K562 (cell line): ENCODE data around the gene RNF19B. TPM values are rescaled to one million over a fixed set of nuclear protein-coding genes. Genes with fewer than 3 reads are reported as not detected.
A peak's percentile ranks its signal among the peaks of the same experiment; 100 is the strongest.

Experiments
- ARID3B ChIP-seq: fragments of 250-450 bp; sonication (Bioruptor Pico); IDR thresholded peaks from 2 replicates; pipeline ENCODE4 v1.4.0; 2020; ENCODE audit warnings: borderline replicate concordance
- HMGXB4 ChIP-seq: sonication (generic); formaldehyde crosslinking; IDR thresholded peaks from 2 replicates; pipeline ENCODE4 v1.8.1; 2023; ENCODE audit warnings: mild to moderate bottlenecking, missing genetic modification reagents
- MAZ ChIP-seq, 2 experiments: fragments of 450-650 bp in 1 of 2; sonication (generic) in 1 of 2; formaldehyde crosslinking; IDR thresholded peaks in 1 of 2; conservative IDR thresholded peaks in 1 of 2; 2 replicates each; pipeline versions ENCODE4 v1.4.0 to v1.5.0; 2020; ENCODE audit warnings: mild to moderate bottlenecking in 1 of 2, missing genetic modification reagents in 1 of 2
- NCOA6 ChIP-seq: fragments of 450-650 bp; IDR thresholded peaks from 2 replicates; pipeline ENCODE4 v1.6.1; 2017; ENCODE audit warnings: mild to moderate bottlenecking
- NR3C1 ChIP-seq: sonication (generic); formaldehyde crosslinking; IDR thresholded peaks from 2 replicates; pipeline ENCODE4 v1.8.1; 2022; ENCODE audit warnings: missing genetic modification reagents
- RBFOX2 ChIP-seq: fragments of 200-400 bp; formaldehyde crosslinking; IDR thresholded peaks from 2 replicates; pipeline ENCODE4 v1.6.1; 2017; ENCODE audit warnings: low read depth, mild to moderate bottlenecking, low read length, moderate library complexity
- SP2 ChIP-seq: IDR thresholded peaks from 2 replicates; pipeline ENCODE4 v1.6.1; 2011; ENCODE audit warnings: mild to moderate bottlenecking, low read depth, low read length, moderate library complexity; ENCODE audit not compliant: poor library complexity, severe bottlenecking; ENCODE audit errors: extremely low read depth
- ZFP30 ChIP-seq: fragments of 250-450 bp; sonication (Bioruptor Pico); IDR thresholded peaks from 2 replicates; pipeline ENCODE4 v1.8.0; 2022; ENCODE audit warnings: moderate library complexity, mild to moderate bottlenecking, inconsistent platforms, borderline replicate concordance
- ZNF354B ChIP-seq: fragments of 250-450 bp; sonication (Bioruptor Pico); IDR thresholded peaks from 2 replicates; pipeline ENCODE4 v1.4.0; 2020
- polyA plus RNA-seq, 8 experiments: library from polyadenylated mRNA; depleted of rRNA in 4 of 8; stranded (reverse) in 5 of 8; unstranded in 3 of 8; fragments of >200 nt; fragmentation: Nextera tagmentation in 2 of 8; fragmentation: Illumina TruSeq in 1 of 8; extraction: Ambion mirVana in 2 of 8; extraction: Trizol in 1 of 8; gene quantifications; 2 replicates each; pipeline versions ENCODE4 v1.2.1 to v1.2.3, GENCODE V29; 2011 to 2014; ENCODE audit warnings: inconsistent platforms in 1 of 8, missing spikeins in 1 of 8
- total RNA-seq, 7 experiments: library from RNA; depleted of rRNA in 6 of 7; stranded (reverse); fragments of >200 nt in 6 of 7; fragmentation: Illumina TruSeq in 2 of 7; extraction: Trizol in 2 of 7; gene quantifications; 2 replicates each; pipeline versions ENCODE4 v1.2.1 to v1.2.3, GENCODE V29; 2011 to 2021; ENCODE audit warnings: low replicate concordance in 1 of 7
- TF ChIP-seq, protein P1 (sequence below), 2 experiments: fragments of 450-650 bp; IDR thresholded peaks; 2 replicates each; pipeline ENCODE4 v1.6.1; 2016; ENCODE audit warnings: mild to moderate bottlenecking in 2 of 2, borderline replicate concordance in 1 of 2, low read depth in 1 of 2, moderate library complexity in 1 of 2
- TF ChIP-seq, protein P2 (sequence below): sonication (generic); IDR thresholded peaks from 2 replicates; pipeline ENCODE4 v1.6.1; 2016
- TF ChIP-seq, protein P3 (sequence below): fragments of 450-650 bp; conservative IDR thresholded peaks from 2 replicates; pipeline ENCODE4 v1.6.1; 2016; ENCODE audit warnings: missing genetic modification characterization, low read depth, mild to moderate bottlenecking, control low read depth, missing compliant biosample characterization

The RNF19B gene
- total and polyA plus RNA-seq, 9 of the 15 experiments (the other 6 are each of a cell fraction or from before 2014, with no cell fraction given): 2.6 to 14.9 (median 10.1) TPM

DNA sequence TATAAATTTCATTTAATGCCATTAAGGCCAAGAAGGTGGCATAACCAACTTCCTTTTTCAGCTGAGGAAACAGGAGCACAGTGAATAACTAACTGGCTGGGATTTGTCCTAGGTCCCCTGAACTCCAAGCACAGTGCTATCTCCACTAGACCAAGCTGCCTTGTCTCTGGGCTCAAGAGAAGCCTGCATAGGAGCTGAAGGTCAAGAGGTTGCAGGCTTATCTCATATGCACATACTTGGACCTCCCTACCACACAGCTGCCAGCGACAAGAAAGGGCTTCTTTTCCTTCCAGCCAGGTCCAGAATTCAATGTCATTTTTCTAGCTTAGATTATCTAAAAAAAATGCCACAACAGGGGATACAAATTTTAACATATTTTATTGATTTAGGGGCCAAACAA lies 45.0 kb upstream of the RNF19B start (continued):
- TF ChIP-seq, protein P1, sequence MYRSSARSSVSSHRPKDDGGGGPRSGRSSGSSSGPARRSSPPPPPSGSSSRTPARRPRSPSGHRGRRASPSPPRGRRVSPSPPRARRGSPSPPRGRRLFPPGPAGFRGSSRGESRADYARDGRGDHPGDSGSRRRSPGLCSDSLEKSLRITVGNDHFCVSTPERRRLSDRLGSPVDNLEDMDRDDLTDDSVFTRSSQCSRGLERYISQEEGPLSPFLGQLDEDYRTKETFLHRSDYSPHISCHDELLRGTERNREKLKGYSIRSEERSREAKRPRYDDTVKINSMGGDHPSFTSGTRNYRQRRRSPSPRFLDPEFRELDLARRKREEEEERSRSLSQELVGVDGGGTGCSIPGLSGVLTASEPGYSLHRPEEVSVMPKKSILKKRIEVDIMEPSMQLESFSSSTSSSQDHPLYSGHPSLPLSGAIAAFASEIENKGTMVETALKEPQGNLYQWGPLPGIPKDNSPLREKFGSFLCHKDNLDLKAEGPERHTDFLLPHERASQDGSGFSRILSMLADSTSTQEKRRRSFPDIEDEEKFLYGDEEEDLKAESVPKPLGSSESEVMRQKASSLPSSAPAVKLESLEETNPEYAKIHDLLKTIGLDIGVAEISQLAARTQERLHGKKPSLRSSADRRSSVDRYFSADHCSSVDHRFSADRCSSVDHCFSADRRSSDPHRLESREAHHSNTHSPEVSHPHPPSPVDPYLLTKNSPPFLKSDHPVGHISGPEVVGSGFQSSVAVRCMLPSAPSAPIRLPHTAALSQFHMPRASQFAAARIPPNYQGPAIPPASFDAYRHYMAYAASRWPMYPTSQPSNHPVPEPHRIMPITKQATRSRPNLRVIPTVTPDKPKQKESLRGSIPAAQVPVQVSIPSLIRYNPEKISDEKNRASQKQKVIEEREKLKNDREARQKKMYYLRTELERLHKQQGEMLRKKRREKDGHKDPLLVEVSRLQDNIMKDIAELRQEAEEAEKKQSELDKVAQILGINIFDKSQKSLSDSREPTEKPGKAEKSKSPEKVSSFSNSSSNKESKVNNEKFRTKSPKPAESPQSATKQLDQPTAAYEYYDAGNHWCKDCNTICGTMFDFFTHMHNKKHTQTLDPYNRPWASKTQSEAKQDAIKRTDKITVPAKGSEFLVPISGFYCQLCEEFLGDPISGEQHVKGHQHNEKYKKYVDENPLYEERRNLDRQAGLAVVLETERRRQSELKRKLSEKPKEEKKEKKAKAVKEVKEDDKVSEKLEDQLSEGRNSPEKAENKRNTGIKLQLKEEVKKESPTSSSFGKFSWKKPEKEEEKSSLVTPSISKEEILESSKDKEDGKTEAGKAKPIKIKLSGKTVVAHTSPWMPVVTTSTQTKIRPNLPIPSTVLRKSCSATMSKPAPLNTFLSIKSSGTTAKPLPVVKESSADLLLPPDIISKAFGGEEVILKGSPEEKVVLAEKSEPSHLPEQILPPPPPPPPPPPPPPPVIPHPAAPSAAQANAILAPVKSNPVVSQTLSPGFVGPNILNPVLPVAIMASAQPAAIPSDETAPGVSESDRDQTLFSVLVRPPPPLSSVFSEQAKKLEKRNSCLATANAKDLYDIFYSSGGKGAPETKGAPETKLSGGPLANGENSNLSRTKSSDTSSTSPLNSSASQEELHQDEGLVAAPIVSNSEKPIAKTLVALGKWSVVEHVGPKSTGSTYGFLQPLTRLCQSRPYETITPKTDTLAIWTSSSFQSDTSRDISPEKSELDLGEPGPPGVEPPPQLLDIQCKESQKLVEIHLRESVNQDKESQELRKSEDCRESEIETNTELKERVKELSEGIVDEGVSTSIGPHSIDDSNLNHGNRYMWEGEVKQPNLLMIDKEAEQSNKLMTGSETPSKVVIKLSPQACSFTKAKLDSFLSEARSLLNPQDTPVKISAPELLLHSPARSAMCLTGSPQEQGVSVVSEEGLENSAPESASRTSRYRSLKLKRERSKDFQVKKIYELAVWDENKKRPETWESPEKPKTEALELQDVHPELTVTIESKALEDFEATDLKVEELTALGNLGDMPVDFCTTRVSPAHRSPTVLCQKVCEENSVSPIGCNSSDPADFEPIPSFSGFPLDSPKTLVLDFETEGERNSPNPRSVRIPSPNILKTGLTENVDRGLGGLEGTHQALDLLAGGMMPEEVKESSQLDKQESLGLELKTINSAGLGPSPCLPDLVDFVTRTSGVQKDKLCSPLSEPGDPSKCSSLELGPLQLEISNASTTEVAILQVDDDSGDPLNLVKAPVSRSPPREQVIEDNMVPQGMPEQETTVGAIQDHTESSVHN (IDR thresholded peaks at IDR 0.05; ENCODE audit: borderline replicate concordance in 1 of 2, low read depth in 1 of 2): no peak
- TF ChIP-seq, protein P2, sequence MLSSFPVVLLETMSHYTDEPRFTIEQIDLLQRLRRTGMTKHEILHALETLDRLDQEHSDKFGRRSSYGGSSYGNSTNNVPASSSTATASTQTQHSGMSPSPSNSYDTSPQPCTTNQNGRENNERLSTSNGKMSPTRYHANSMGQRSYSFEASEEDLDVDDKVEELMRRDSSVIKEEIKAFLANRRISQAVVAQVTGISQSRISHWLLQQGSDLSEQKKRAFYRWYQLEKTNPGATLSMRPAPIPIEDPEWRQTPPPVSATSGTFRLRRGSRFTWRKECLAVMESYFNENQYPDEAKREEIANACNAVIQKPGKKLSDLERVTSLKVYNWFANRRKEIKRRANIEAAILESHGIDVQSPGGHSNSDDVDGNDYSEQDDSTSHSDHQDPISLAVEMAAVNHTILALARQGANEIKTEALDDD: peak; percentile 91
- no peak for TF ChIP-seq ARID3B (CRISPR knock-in tag)
- no peak for TF ChIP-seq SP2
- no peak for TF ChIP-seq RBFOX2
- no peak for TF ChIP-seq HMGXB4 (CRISPR knock-in tag)
- no peak for TF ChIP-seq NCOA6
- TF ChIP-seq, protein P3, sequence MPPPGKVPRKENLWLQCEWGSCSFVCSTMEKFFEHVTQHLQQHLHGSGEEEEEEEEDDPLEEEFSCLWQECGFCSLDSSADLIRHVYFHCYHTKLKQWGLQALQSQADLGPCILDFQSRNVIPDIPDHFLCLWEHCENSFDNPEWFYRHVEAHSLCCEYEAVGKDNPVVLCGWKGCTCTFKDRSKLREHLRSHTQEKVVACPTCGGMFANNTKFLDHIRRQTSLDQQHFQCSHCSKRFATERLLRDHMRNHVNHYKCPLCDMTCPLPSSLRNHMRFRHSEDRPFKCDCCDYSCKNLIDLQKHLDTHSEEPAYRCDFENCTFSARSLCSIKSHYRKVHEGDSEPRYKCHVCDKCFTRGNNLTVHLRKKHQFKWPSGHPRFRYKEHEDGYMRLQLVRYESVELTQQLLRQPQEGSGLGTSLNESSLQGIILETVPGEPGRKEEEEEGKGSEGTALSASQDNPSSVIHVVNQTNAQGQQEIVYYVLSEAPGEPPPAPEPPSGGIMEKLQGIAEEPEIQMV (tag): no peak
- TF ChIP-seq ZNF354B (CRISPR knock-in tag): no peak
- TF ChIP-seq MAZ (CRISPR knock-in tag; conservative IDR thresholded peaks at IDR 0.05 in 1 of 2, IDR thresholded peaks at IDR 0.05 in 1 of 2): 0 out of 4 replicates have a peak, but pooled peaks of 1 of the 2 experiments have one; percentile 27
- no peak for TF ChIP-seq NR3C1
- no peak for TF ChIP-seq ZFP30 (CRISPR knock-in tag)
